ENCODE measurements around the gene MKX. TPM values are rescaled to one million over a fixed set of nuclear protein-coding genes. Genes with fewer than 3 reads are reported as not detected.
A peak's percentile ranks its signal among the peaks of the same experiment; 100 is the strongest.

Gene MKX
- total RNA-seq, 1 donor from 2014 or later: 3.9 TPM

DNA sequence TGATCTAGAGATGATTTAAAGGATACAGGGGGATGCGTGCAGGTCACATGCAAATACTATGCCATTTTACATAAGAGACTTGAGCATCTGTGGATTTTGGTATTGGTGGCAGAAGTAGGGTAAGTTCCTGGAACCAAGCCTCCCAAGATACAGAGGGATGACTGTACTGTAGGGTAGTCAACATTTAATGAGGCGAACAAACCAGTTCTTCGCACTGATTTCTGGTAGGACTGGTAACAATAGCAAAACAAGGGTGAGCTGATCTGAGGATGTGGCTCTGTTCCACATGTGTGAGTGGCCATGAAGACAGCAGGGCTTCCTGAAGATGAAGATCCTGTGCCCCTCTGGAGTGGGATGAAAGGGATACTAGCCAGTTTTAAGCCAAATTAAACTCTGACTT is 36.3 kb downstream of the MKX start:
- no peaks in the 10 kb centered on the region for H3K9me3 ChIP-seq (ENCODE audit: insufficient read depth, low read depth, low read length)
- Mint-ChIP-seq H3K27ac (ENCODE audit: unreplicated experiment) (no peak overlapping the region), H3K4me1 (ENCODE audit: low read depth, unreplicated experiment) (peaks cover under 1% of the 10 kb centered on the region), H3K4me3 (ENCODE audit: unreplicated experiment) (no peak overlapping the region), H3K9me3 (ENCODE audit: unreplicated experiment) (no peaks in the 10 kb centered on the region), H3K36me3 (ENCODE audit: low read depth, unreplicated experiment) (no peaks in the 10 kb centered on the region), H3K27me3 (ENCODE audit: low read depth, unreplicated experiment) (peaks cover 5% of the 10 kb centered on the region)
- no peaks in the 10 kb centered on the region for H3K27me3 ChIP-seq (ENCODE audit: insufficient read depth, low read length)
- no peaks in the 10 kb centered on the region for H4K20me1 ChIP-seq (ENCODE audit: insufficient read depth, low read length)
- H2AFZ ChIP-seq (ENCODE audit: low read depth, low read length): no peak overlapping the region
- no peak overlapping the region for H3K4me3 ChIP-seq (ENCODE audit: insufficient read depth, low read depth, low read length)
- H3K36me3 ChIP-seq (ENCODE audit: insufficient read depth, low read length): no peaks in the 10 kb centered on the region
- no peak for FAIRE-seq
- no peak overlapping the region for H3K4me2 ChIP-seq (ENCODE audit: low read length)
- H3K4me1 ChIP-seq (ENCODE audit: insufficient read depth, low read length): no peaks in the 10 kb centered on the region
- TF ChIP-seq EZH2 (IDR thresholded peaks at IDR 0.05; ENCODE audit: insufficient read depth, low read length) (no peak), CTCF (IDR thresholded peaks at IDR 0.05; ENCODE audit: insufficient read depth, low read depth, low read length) (no peak)
- DNase-seq (ENCODE audit: low read depth): no peak
- no peak overlapping the region for H3K27ac ChIP-seq (ENCODE audit: low read depth, low read length)
- no peaks in the 10 kb centered on the region for H3K79me2 ChIP-seq (ENCODE audit: insufficient read depth, low read length)
- H3K9ac ChIP-seq (ENCODE audit: low read length): no peak overlapping the region

- H3K9ac ChIP-seq (ENCODE audit: low read length): no peak overlapping the region
- DNase-seq (ENCODE audit: low read depth) (no peak), FAIRE-seq (no peak)
- TF ChIP-seq EZH2 (IDR thresholded peaks at IDR 0.05; ENCODE audit: insufficient read depth, low read length): no peak
- TF ChIP-seq CTCF (IDR thresholded peaks at IDR 0.05; ENCODE audit: insufficient read depth, low read depth, low read length): no peak
- no peak overlapping the region for H3K4me3 ChIP-seq (ENCODE audit: insufficient read depth, low read depth, low read length)
- Mint-ChIP-seq H3K27me3 (ENCODE audit: low read depth, unreplicated experiment) (no peaks in the 10 kb centered on the region), H3K36me3 (ENCODE audit: low read depth, unreplicated experiment) (no peaks in the 10 kb centered on the region), H3K27ac (ENCODE audit: unreplicated experiment) (no peak overlapping the region), H3K4me1 (ENCODE audit: low read depth, unreplicated experiment) (peaks cover 7% of the 10 kb centered on the region), H3K4me3 (ENCODE audit: unreplicated experiment) (no peak overlapping the region), H3K9me3 (ENCODE audit: unreplicated experiment) (no peaks in the 10 kb centered on the region)
- no peaks in the 10 kb centered on the region for H3K27me3 ChIP-seq (ENCODE audit: insufficient read depth, low read length)
- no peaks in the 10 kb centered on the region for H3K36me3 ChIP-seq (ENCODE audit: insufficient read depth, low read length)
- H3K4me2 ChIP-seq (ENCODE audit: low read length): no peak overlapping the region
- H4K20me1 ChIP-seq (ENCODE audit: insufficient read depth, low read length): no peaks in the 10 kb centered on the region
- H3K79me2 ChIP-seq (ENCODE audit: insufficient read depth, low read length): no peaks in the 10 kb centered on the region
- no peak overlapping the region for H3K27ac ChIP-seq (ENCODE audit: low read depth, low read length)
- H2AFZ ChIP-seq (ENCODE audit: low read depth, low read length): peak overlapping the region; percentile 71
- no peaks in the 10 kb centered on the region for H3K9me3 ChIP-seq (ENCODE audit: insufficient read depth, low read depth, low read length)
- no peaks in the 10 kb centered on the region for H3K4me1 ChIP-seq (ENCODE audit: insufficient read depth, low read length)
Measured at GRCh38 chr10:27701938-27702537, 43.6 kb downstream of the MKX start.

DNA sequence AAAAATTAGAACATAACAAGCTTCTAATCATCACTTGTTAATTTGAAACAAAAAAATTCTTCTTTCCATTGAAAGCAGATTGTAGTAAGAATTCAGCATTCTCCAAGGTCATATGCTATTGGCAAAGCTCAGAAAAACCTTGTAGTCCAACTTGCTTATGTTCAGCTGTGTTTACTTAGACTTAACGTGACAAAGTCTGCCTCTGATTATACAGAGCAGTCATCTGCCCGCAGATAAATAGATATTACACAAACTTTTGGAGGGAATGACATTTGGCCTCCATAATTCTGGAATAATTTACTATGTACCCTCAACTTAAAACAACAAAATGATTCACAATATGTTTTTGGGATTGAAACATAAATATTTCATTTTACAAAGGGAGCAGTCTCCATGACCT is 45.8 kb downstream of the MKX start:
- Histone ChIP-seq H3K36me3 (ENCODE audit: insufficient read depth, low read length) (no peaks in the 10 kb centered on the region), H2AFZ (ENCODE audit: low read depth, low read length) (no peak overlapping the region), H4K20me1 (ENCODE audit: insufficient read depth, low read length) (no peaks in the 10 kb centered on the region), H3K9ac (ENCODE audit: low read length) (no peak overlapping the region), H3K4me3 (ENCODE audit: insufficient read depth, low read depth, low read length) (no peak overlapping the region), H3K27me3 (ENCODE audit: insufficient read depth, low read length) (no peaks in the 10 kb centered on the region), H3K4me2 (ENCODE audit: low read length) (no peak overlapping the region), H3K4me1 (ENCODE audit: insufficient read depth, low read length) (no peaks in the 10 kb centered on the region), H3K27ac (ENCODE audit: low read depth, low read length) (no peak overlapping the region), H3K79me2 (ENCODE audit: insufficient read depth, low read length) (no peaks in the 10 kb centered on the region), H3K9me3 (ENCODE audit: insufficient read depth, low read depth, low read length) (no peaks in the 10 kb centered on the region)
- TF ChIP-seq EZH2 (IDR thresholded peaks at IDR 0.05; ENCODE audit: insufficient read depth, low read length): no peak
- no peak for TF ChIP-seq CTCF (IDR thresholded peaks at IDR 0.05; ENCODE audit: insufficient read depth, low read depth, low read length)
- peaks cover 16% of the 10 kb centered on the region for H3K4me1 Mint-ChIP-seq (ENCODE audit: low read depth, unreplicated experiment)
- H3K4me3 Mint-ChIP-seq (ENCODE audit: unreplicated experiment): no peak overlapping the region
- no peak for DNase-seq (ENCODE audit: low read depth)
- H3K27me3 Mint-ChIP-seq (ENCODE audit: low read depth, unreplicated experiment): no peaks in the 10 kb centered on the region
- no peak for FAIRE-seq
- H3K27ac Mint-ChIP-seq (ENCODE audit: unreplicated experiment): no peak overlapping the region
- no peaks in the 10 kb centered on the region for H3K9me3 Mint-ChIP-seq (ENCODE audit: unreplicated experiment)
- no peaks in the 10 kb centered on the region for H3K36me3 Mint-ChIP-seq (ENCODE audit: low read depth, unreplicated experiment)
